Epithelial cell of esophagus (primary cell): Measurements from ENCODE around the gene METAP1.
"Not testable (repeated sequence)": the region's sequence is repeated elsewhere in the genome, so short reads cannot be mapped to it uniquely, and the experiment has no call there.

ENCODE experiments used
- DNase-seq: peaks from one replicate; pipeline ENCODE4 v3.0.0; 2010; ENCODE audit warnings: low read depth
- H3K4me3 ChIP-seq: 2 replicates; pipeline ENCODE4 v1.5.1; 2011; ENCODE audit warnings: mild to moderate bottlenecking, low read length, control low read depth
- CTCF ChIP-seq: IDR thresholded peaks from 2 replicates; pipeline ENCODE4 v1.5.1; 2011; ENCODE audit warnings: low read depth, mild to moderate bottlenecking, low read length, control low read depth, inconsistent platforms; ENCODE audit not compliant: insufficient read depth; ENCODE audit errors: missing control alignments

Gene METAP1

DNA sequence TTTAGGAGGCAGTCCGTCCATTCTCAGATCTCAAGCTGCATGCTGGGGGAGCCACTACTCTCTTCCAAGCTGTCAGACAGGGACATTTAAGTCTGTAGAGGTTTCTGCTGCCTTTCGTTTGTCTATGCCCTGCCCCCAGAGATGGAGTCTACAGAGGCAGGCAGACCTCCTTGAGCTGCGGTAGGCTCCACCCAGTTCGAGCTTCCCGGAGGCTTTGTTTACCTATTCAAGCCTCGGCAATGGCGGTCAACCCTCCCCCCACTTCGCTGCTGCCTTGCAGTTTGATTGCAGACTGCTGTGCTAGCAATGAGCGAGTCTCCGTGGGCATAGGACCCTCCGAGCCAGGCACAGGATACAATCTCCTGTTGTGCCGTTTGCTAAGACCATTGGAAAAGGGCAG lies 103.8 kb downstream of the METAP1 start:
- TF ChIP-seq CTCF, result no peak
- no peak overlapping the region for H3K4me3 ChIP-seq
- DNase-seq, result no peak

DNA sequence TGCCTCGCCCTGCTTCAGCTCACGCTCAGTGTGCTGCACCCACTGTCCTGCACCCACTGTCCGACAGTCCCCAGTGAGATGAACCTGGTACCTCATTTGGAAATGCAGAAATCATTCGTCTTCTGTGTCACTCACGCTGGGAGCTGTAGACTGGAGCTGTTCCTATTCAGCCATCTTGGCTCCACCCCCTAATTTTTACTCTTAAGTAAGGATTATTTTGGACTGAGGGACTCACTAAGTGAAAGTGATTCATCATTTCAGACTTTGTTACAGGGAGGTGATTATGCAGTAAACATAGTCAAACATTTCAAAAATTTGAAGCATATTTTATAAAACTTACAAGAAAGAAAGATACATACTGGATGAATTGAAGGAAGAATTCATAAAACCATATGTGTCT lies 104.3 kb downstream of the METAP1 start:
- DNase-seq, H3K4me3 ChIP-seq: not testable (repeated sequence)

- DNase-seq, result no peak
- no peak for TF ChIP-seq CTCF
- no peak overlapping the region for H3K4me3 ChIP-seq
These were observed 105.4 kb downstream of the METAP1 start for GRCh38 chr4:99100876-99101275.

- no peak for TF ChIP-seq CTCF
- no peak for DNase-seq
These were observed 107.1 kb downstream of the METAP1 start for GRCh38 chr4:99102634-99103033.

GRCh38 chr4:99103166-99103565 lies 107.6 kb downstream of the METAP1 start:
- H3K4me3 ChIP-seq, result no peak overlapping the region
- TF ChIP-seq CTCF, result no peak
- DNase-seq, result no peak

More at GRCh38 chr4:99102634-99103033, 107.1 kb downstream of the METAP1 start:
- no peak overlapping the region for H3K4me3 ChIP-seq

- no peak overlapping the region for H3K4me3 ChIP-seq
- no peak for TF ChIP-seq CTCF
- DNase-seq, result no peak
These were observed 108.6 kb downstream of the METAP1 start for GRCh38 chr4:99104153-99104552.

- not testable (repeated sequence) for DNase-seq, H3K4me3 ChIP-seq
These were observed 113.8 kb downstream of the METAP1 start for GRCh38 chr4:99109286-99109685.
